KMS-11 (cell line): Measurements from ENCODE around the gene TNFAIP8.
"Not testable (repeated sequence)": the region's sequence is repeated elsewhere in the genome, so short reads cannot be mapped to it uniquely, and the experiment has no call there.

Experiments used
- H2AFZ ChIP-seq: fragments of 200-600 bp; sonication (generic); 2 replicates; pipeline ENCODE4 v1.6.1; 2016; ENCODE audit warnings: antibody characterized with exemption, mixed run types, low read depth
- H3K27ac ChIP-seq: fragments of 200-600 bp; sonication (generic); 2 replicates; pipeline ENCODE4 v1.6.1; 2016; ENCODE audit warnings: mild to moderate bottlenecking, mixed run types
- H3K27me3 ChIP-seq: fragments of 200-600 bp; sonication (generic); 2 replicates; pipeline ENCODE4 v1.6.1; 2017; ENCODE audit warnings: mild to moderate bottlenecking, low read depth, mixed run types, moderate library complexity; ENCODE audit not compliant: insufficient read depth
- H3K36me3 ChIP-seq: fragments of 200-600 bp; sonication (generic); 2 replicates; pipeline ENCODE4 v1.6.1; 2017; ENCODE audit warnings: mild to moderate bottlenecking, mixed run types; ENCODE audit not compliant: insufficient read depth
- H3K4me1 ChIP-seq: fragments of 200-600 bp; sonication (generic); 2 replicates; pipeline ENCODE4 v1.6.1; 2016; ENCODE audit warnings: mild to moderate bottlenecking, low read depth, mixed run types; ENCODE audit not compliant: poor library complexity, severe bottlenecking
- H3K4me2 ChIP-seq: fragments of 200-600 bp; sonication (generic); 2 replicates; pipeline ENCODE4 v1.7.0; 2016; ENCODE audit warnings: mild to moderate bottlenecking, mixed run types
- H3K4me3 ChIP-seq: fragments of 200-600 bp; sonication (generic); IDR thresholded peaks from 2 replicates; pipeline ENCODE4 v1.6.1; 2017; ENCODE audit warnings: low read depth, low read length, mixed read lengths; ENCODE audit not compliant: insufficient read depth
- H3K79me2 ChIP-seq: fragments of 200-600 bp; sonication (generic); 2 replicates; pipeline ENCODE4 v1.6.1; 2016; ENCODE audit warnings: low read depth, mixed run types; ENCODE audit not compliant: insufficient read depth
- H3K9ac ChIP-seq: fragments of 200-600 bp; sonication (generic); 2 replicates; pipeline ENCODE4 v1.6.1; 2016; ENCODE audit warnings: mild to moderate bottlenecking, mixed run types
- H4K20me1 ChIP-seq: fragments of 200-600 bp; sonication (generic); 2 replicates; pipeline ENCODE4 v1.6.1; 2016; ENCODE audit warnings: mild to moderate bottlenecking, mixed run types; ENCODE audit not compliant: insufficient read depth
- TF ChIP-seq, protein P1 (sequence below): fragments of 200-600 bp; sonication (generic); conservative IDR thresholded peaks from 2 replicates; pipeline ENCODE4 v1.6.1; 2017; ENCODE audit warnings: low read depth, mild to moderate bottlenecking, antibody characterized with exemption, low read length, moderate library complexity, mixed read lengths

Gene TNFAIP8

DNA sequence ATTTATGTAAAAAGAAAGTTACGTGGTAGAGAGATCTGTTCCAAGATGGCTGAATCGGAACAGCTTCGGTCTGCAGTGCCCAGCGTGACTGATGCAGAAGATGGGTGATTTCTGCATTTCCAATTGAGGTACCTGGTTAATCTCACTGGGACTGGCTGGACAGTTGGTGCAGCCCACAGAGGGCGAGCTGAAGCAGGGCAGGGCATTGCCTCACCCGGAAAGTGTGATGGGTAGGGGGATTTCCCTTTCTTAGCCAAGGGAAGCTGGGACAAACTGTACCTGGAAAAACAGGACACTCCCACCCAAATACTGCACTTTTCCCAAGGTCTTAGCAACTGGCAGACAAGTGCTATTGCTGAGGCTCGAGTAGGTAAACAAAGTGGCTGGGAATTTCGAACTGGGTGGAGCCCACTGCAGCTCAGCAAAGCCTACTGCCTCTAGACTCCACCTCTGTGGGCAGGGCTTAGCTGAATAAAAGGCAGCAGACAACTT lies 83.4 kb downstream of the TNFAIP8 start:
- Histone ChIP-seq H3K36me3 (no peaks in the 10 kb centered on the region), H3K4me2 (no peak overlapping the region), H3K27me3 (no peaks in the 10 kb centered on the region), H2AFZ (no peak overlapping the region), H3K9ac (no peak overlapping the region), H4K20me1 (no peaks in the 10 kb centered on the region), H3K4me3 (no peak overlapping the region), H3K4me1 (no peaks in the 10 kb centered on the region), H3K79me2 (no peaks in the 10 kb centered on the region), H3K27ac (no peak overlapping the region)
- TF ChIP-seq, protein P1, sequence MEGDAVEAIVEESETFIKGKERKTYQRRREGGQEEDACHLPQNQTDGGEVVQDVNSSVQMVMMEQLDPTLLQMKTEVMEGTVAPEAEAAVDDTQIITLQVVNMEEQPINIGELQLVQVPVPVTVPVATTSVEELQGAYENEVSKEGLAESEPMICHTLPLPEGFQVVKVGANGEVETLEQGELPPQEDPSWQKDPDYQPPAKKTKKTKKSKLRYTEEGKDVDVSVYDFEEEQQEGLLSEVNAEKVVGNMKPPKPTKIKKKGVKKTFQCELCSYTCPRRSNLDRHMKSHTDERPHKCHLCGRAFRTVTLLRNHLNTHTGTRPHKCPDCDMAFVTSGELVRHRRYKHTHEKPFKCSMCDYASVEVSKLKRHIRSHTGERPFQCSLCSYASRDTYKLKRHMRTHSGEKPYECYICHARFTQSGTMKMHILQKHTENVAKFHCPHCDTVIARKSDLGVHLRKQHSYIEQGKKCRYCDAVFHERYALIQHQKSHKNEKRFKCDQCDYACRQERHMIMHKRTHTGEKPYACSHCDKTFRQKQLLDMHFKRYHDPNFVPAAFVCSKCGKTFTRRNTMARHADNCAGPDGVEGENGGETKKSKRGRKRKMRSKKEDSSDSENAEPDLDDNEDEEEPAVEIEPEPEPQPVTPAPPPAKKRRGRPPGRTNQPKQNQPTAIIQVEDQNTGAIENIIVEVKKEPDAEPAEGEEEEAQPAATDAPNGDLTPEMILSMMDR: no peak

GRCh38 chr5:119439632-119440031 lies 83.8 kb downstream of the TNFAIP8 start:
- not testable (repeated sequence) for H3K9ac ChIP-seq, H3K4me2 ChIP-seq, H3K27me3 ChIP-seq, H2AFZ ChIP-seq, H4K20me1 ChIP-seq, H3K4me1 ChIP-seq, H3K4me3 ChIP-seq, H3K27ac ChIP-seq, H3K36me3 ChIP-seq, H3K79me2 ChIP-seq

DNA sequence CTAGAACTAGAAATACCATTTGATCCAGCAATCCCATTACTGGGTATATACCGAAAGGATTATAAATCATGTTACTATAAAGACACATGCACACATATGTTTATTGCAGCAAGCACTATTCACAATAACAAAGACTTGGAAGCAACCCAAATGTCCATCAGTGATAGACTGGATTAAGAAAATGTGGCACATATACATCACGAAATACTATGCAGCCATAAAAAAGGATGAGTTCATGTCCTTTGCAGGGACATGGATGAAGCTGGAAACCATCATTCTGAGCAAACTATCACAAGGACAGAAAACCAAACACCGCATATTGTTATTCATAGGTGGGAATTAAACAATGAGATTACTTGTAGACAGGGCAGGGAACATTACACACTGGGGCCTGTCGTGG lies 88.8 kb downstream of the TNFAIP8 start:
- H3K79me2 ChIP-seq, H2AFZ ChIP-seq, H3K9ac ChIP-seq, H3K4me1 ChIP-seq, H3K36me3 ChIP-seq, H4K20me1 ChIP-seq, H3K27me3 ChIP-seq, H3K27ac ChIP-seq, H3K4me3 ChIP-seq, H3K4me2 ChIP-seq: not testable (repeated sequence)

GRCh38 chr5:119445544-119445943 lies 89.7 kb downstream of the TNFAIP8 start:
- Histone ChIP-seq H3K4me1 (no peaks in the 10 kb centered on the region), H3K4me3 (no peak overlapping the region), H4K20me1 (no peaks in the 10 kb centered on the region), H3K36me3 (no peaks in the 10 kb centered on the region), H3K27me3 (no peaks in the 10 kb centered on the region), H3K79me2 (no peaks in the 10 kb centered on the region), H3K4me2 (no peak overlapping the region), H3K9ac (no peak overlapping the region), H2AFZ (no peak overlapping the region), H3K27ac (no peak overlapping the region)
- TF ChIP-seq, protein P1: no peak
